HEK293 (cell line): ENCODE data around the gene KIAA0825.

Experiments
- CTCF ChIA-PET: fragments of 350-600 bp; formaldehyde crosslinking; extraction: SDS; loops from one replicate; lab custom pipeline; 2021; ENCODE audit warnings: antibody characterized with exemption; lab: Yijun Ruan, JAX
- POLR2A ChIA-PET: fragments of 300-600 bp; formaldehyde crosslinking; extraction: SDS; loops from one replicate; lab custom pipeline; 2020; ENCODE audit warnings: antibody characterized with exemption, inconsistent platforms; lab: Yijun Ruan, JAX
- H3K27ac ChIP-seq: fragments of 200-500 bp; sonication (Bioruptor generic); 2 replicates; pipeline ENCODE4 v1.5.1; 2014; ENCODE audit warnings: low read depth, low read length, control low read depth, inconsistent platforms; ENCODE audit errors: extremely low read depth
- H3K36me3 ChIP-seq, 2 experiments: fragments of 200-500 bp in 1 of 2; sonication (Bioruptor generic) in 1 of 2; 1 replicate in 1 of 2; 2 replicates in 1 of 2; pipeline ENCODE4 v1.5.1; 2014 to 2017; ENCODE audit warnings: inconsistent platforms in 2 of 2, low read length in 2 of 2; ENCODE audit not compliant: control insufficient read depth in 2 of 2, insufficient read depth in 1 of 2
- H3K4me1 ChIP-seq: fragments of 200-500 bp; sonication (Bioruptor generic); 2 replicates; pipeline ENCODE4 v1.5.1; 2014; ENCODE audit warnings: mild to moderate bottlenecking, low read length, inconsistent platforms; ENCODE audit not compliant: control insufficient read depth, insufficient read depth
- H3K4me3 ChIP-seq: 2 replicates; pipeline ENCODE4 v1.5.1; 2011; ENCODE audit warnings: low read depth, mild to moderate bottlenecking, control low read depth, low read length, moderate library complexity
- H3K9me3 ChIP-seq: fragments of 200-500 bp; sonication (Bioruptor generic); 2 replicates; pipeline ENCODE4 v1.5.1; 2014; ENCODE audit warnings: low read depth, low read length, inconsistent platforms; ENCODE audit not compliant: control insufficient read depth, insufficient read depth
- AEBP2 ChIP-seq: fragments of 450-650 bp; formaldehyde crosslinking; IDR thresholded peaks from 2 replicates; pipeline ENCODE4 v1.5.1; 2016; ENCODE audit warnings: missing biosample characterization, missing genetic modification characterization, borderline replicate concordance
- PRDM1 ChIP-seq: fragments of 450-650 bp; formaldehyde crosslinking; IDR thresholded peaks from 2 replicates; pipeline ENCODE4; 2016; ENCODE audit warnings: missing biosample characterization, missing genetic modification characterization
- PRDM10 ChIP-seq: fragments of 450-650 bp; formaldehyde crosslinking; IDR thresholded peaks from 2 replicates; pipeline ENCODE4 v1.5.1; 2016; ENCODE audit warnings: missing biosample characterization, missing genetic modification characterization
- SETDB1 ChIP-seq: IDR thresholded peaks from one replicate; pipeline ENCODE4 v1.6.1; 2017; ENCODE audit warnings: mild to moderate bottlenecking, low read length, moderate library complexity, mixed read lengths; ENCODE audit not compliant: insufficient read length
- ZNF132 ChIP-seq: fragments of 450-650 bp; formaldehyde crosslinking; IDR thresholded peaks from 2 replicates; pipeline ENCODE4 v1.5.1; 2017; ENCODE audit warnings: missing biosample characterization, missing genetic modification characterization, borderline replicate concordance
- ZNF16 ChIP-seq: fragments of 450-650 bp; formaldehyde crosslinking; IDR thresholded peaks from 2 replicates; pipeline ENCODE4 v1.5.1; 2016; ENCODE audit warnings: low read depth, missing biosample characterization, missing genetic modification characterization
- ZNF211 ChIP-seq: fragments of 450-650 bp; formaldehyde crosslinking; IDR thresholded peaks from 2 replicates; pipeline ENCODE4 v1.5.1; 2016; ENCODE audit warnings: low read depth, missing biosample characterization, missing genetic modification characterization
- ZNF248 ChIP-seq: fragments of 450-650 bp; formaldehyde crosslinking; IDR thresholded peaks from 2 replicates; pipeline ENCODE4 v1.5.1; 2017; ENCODE audit warnings: missing biosample characterization, missing genetic modification characterization
- ZNF404 ChIP-seq: fragments of 450-650 bp; formaldehyde crosslinking; IDR thresholded peaks from 2 replicates; pipeline ENCODE4 v1.5.1; 2017; ENCODE audit warnings: missing biosample characterization, missing genetic modification characterization
- ZNF501 ChIP-seq: fragments of 450-650 bp; formaldehyde crosslinking; IDR thresholded peaks from 2 replicates; pipeline ENCODE4 v1.5.1; 2016; ENCODE audit warnings: missing biosample characterization, missing genetic modification characterization
- ZNF561 ChIP-seq: fragments of 450-650 bp; IDR thresholded peaks from 2 replicates; pipeline ENCODE4 v1.5.1; 2018; ENCODE audit warnings: missing biosample characterization, missing genetic modification characterization, borderline replicate concordance
- ZNF623 ChIP-seq: fragments of 450-650 bp; formaldehyde crosslinking; IDR thresholded peaks from 2 replicates; pipeline ENCODE4 v1.5.1; 2016; ENCODE audit warnings: missing biosample characterization, missing genetic modification characterization
- ZNF76 ChIP-seq: fragments of 450-650 bp; formaldehyde crosslinking; IDR thresholded peaks from 2 replicates; pipeline ENCODE4; 2016; ENCODE audit warnings: low read depth, missing biosample characterization, missing genetic modification characterization, borderline replicate concordance
- ZNF768 ChIP-seq: fragments of 450-650 bp; formaldehyde crosslinking; IDR thresholded peaks from 2 replicates; pipeline ENCODE4 v1.5.1; 2018; ENCODE audit warnings: missing biosample characterization, mild to moderate bottlenecking, missing genetic modification characterization
- ZNF785 ChIP-seq: fragments of 450-650 bp; formaldehyde crosslinking; IDR thresholded peaks from 2 replicates; pipeline ENCODE4 v1.5.1; 2016; ENCODE audit warnings: missing biosample characterization, missing genetic modification characterization
- ZNF792 ChIP-seq: fragments of 450-650 bp; formaldehyde crosslinking; IDR thresholded peaks from 2 replicates; pipeline ENCODE4 v1.5.1; 2016; ENCODE audit warnings: missing biosample characterization, missing genetic modification characterization

Gene KIAA0825

DNA sequence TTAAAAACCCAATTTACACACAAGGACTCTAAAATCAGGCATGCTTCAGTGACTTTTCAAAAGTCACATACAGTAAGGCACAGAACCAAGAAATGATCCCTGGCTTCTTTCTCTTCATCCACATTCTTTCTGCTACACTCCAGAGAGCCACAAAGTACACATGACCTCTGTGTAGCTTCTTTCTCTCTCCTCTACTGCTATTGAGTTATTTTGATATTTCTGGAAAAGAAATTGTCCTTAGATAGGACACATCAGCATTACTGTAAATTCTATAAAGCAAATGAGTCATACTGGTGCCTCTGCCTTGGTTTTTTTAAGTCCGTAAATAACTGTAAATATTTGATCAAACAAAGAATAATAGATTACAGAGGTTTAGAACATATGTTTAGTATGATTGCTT, 96.3 kb downstream of the KIAA0825 start:
- no peak overlapping the region for H3K4me3 ChIP-seq
- no peaks in the 10 kb centered on the region for H3K4me1 ChIP-seq
- no peak for TF ChIP-seq AEBP2 (tag by site-specific recombination)
- TF ChIP-seq ZNF623 (tag by site-specific recombination), result no peak
- no peak for TF ChIP-seq ZNF561 (tag by site-specific recombination)
- no peak for TF ChIP-seq ZNF404 (tag by site-specific recombination)
- TF ChIP-seq SETDB1, result no peak
- H3K27ac ChIP-seq, result no peak overlapping the region
- H3K36me3 ChIP-seq, result no peaks in the 10 kb centered on the region
- no peaks in the 10 kb centered on the region for H3K9me3 ChIP-seq
- ChIA-PET CTCF (no interaction called here), POLR2A (no interaction called here)

GRCh38 chr5:94517490-94518488, 100.6 kb downstream of the KIAA0825 start:
- no peak for TF ChIP-seq ZNF248 (tag by site-specific recombination)
- TF ChIP-seq ZNF132 (tag by site-specific recombination), result no peak
- no peak for TF ChIP-seq PRDM10 (tag by site-specific recombination)
- no peak for TF ChIP-seq ZNF785
- no peak for TF ChIP-seq ZNF792
- TF ChIP-seq ZNF76 (tag by site-specific recombination), result no peak
- TF ChIP-seq PRDM1 (tag by site-specific recombination), result no peak
- POLR2A ChIA-PET, result no interaction called here
- Histone ChIP-seq H3K4me1 (no peaks in the 10 kb centered on the region), H3K9me3 (no peaks in the 10 kb centered on the region), H3K4me3 (no peak overlapping the region), H3K36me3 (no peaks in the 10 kb centered on the region), H3K27ac (no peak overlapping the region)
- CTCF ChIA-PET, result no interaction called here

- no peak overlapping the region for H3K4me3 ChIP-seq
- H3K27ac ChIP-seq, result no peak overlapping the region
- ChIA-PET POLR2A (no interaction called here), CTCF (interaction anchor here (0.6 to 0.9 kb wide), 3 partner anchors 9 to 379 kb away, joined by 3 to 8 read pairs (median 4); no protein-coding TSS in a partner anchor)
- no peaks in the 10 kb centered on the region for H3K9me3 ChIP-seq
- no peaks in the 10 kb centered on the region for H3K36me3 ChIP-seq
- TF ChIP-seq ZNF211 (tag by site-specific recombination), result no peak
- TF ChIP-seq ZNF501, result no peak
- TF ChIP-seq ZNF785, result no peak
- no peak for TF ChIP-seq ZNF16 (tag by site-specific recombination)
- no peak for TF ChIP-seq ZNF768 (tag by site-specific recombination)
- H3K4me1 ChIP-seq, result no peaks in the 10 kb centered on the region
These were observed 102.3 kb downstream of the KIAA0825 start for GRCh38 chr5:94516148-94516547.
